ENCODE measurements around the gene DNAJB6.

The DNAJB6 gene

DNA sequence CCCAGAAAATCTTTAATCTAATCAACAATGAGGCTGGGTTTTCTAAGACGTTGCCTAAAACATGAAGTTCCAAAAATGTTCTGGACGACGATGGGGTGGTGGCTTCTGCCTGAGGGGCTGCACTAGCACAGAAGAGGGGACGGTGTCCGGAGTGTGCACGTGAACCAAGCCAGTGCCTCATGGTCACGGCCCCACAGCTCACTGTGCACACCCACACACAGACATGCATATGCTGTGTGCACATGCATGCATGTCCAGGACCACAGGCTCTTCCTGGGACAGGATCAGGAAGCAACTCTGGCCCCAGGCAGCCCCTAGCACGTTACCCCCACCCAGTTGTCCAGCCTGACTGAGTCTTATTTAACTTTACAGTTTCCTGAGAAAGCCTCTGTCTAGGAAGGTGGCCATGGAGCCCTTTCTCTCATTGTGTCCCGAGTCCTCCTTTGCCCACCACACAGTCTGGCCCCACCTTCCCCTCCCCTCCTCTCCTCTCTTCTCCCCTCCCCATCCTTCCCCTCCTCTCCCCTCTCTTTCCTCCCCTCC is 100.8 kb downstream of the DNAJB6 start:
- peak; percentile 89 for DNase-seq (ENCODE audit: low read depth)
- TF ChIP-seq MYC (IDR thresholded peaks at IDR 0.05; ENCODE audit: low read depth, low read length) (no peak), MAX (IDR thresholded peaks at IDR 0.05; ENCODE audit: low read depth, low read length) (peak; percentile 81)
- peak overlapping the region; percentile 60 for H3K4me3 ChIP-seq (ENCODE audit: low read depth, low read length)

DNA sequence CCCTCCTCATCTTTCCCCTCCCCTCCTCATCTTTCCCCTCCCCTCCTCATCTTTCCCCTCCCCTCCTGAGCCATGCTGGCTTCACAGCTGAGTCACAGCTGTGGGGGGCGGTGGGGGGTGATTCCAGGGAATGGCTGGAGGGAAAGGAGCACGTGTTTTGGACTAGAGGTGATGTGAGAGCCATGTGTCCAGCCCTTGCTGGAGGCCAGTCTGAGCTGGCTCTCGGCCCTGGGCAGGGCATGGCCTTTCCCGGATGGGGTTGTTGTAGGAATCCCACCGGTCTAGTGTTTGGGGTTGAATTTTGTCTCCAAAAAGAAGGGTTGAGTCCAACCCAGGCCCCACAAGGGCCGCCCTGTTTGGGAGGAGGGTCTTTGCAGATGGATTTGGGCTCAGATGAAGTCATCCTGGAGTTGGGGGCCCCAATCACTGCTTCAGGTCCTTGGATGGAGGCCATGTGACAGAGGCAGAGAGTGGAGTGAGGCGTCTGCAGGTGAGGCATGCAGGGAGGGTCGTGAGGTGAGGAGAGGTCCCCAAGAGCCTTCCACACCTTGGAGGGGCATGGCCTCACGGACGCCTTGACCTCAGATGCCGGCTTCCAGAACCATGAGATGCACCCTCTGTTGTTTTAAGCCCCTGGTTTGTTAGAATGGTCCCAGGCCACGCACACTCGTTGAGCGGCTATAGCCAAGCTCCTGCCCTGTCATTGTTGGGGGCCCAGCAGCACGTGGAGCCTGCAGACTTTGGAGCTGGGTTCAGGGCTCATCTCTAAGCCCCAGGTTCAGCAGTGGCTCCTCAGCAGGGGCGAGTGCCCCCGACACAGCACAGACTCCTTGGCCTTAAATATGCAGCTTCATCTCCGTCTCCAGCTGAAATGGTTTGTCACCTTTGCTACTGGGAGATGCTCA is 101.6 kb downstream of the DNAJB6 start:
- DNase-seq (ENCODE audit: low read depth) = peak; percentile 80
- no peak overlapping the region for H3K4me3 ChIP-seq (ENCODE audit: low read depth, low read length)
- peak; percentile 93 for TF ChIP-seq MAX (IDR thresholded peaks at IDR 0.05; ENCODE audit: low read depth, low read length)
- no peak for TF ChIP-seq MYC (IDR thresholded peaks at IDR 0.05; ENCODE audit: low read depth, low read length)
- TF ChIP-seq, protein P1, sequence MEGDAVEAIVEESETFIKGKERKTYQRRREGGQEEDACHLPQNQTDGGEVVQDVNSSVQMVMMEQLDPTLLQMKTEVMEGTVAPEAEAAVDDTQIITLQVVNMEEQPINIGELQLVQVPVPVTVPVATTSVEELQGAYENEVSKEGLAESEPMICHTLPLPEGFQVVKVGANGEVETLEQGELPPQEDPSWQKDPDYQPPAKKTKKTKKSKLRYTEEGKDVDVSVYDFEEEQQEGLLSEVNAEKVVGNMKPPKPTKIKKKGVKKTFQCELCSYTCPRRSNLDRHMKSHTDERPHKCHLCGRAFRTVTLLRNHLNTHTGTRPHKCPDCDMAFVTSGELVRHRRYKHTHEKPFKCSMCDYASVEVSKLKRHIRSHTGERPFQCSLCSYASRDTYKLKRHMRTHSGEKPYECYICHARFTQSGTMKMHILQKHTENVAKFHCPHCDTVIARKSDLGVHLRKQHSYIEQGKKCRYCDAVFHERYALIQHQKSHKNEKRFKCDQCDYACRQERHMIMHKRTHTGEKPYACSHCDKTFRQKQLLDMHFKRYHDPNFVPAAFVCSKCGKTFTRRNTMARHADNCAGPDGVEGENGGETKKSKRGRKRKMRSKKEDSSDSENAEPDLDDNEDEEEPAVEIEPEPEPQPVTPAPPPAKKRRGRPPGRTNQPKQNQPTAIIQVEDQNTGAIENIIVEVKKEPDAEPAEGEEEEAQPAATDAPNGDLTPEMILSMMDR (IDR thresholded peaks at IDR 0.05; ENCODE audit: low read depth, low read length) = no peak

DNA sequence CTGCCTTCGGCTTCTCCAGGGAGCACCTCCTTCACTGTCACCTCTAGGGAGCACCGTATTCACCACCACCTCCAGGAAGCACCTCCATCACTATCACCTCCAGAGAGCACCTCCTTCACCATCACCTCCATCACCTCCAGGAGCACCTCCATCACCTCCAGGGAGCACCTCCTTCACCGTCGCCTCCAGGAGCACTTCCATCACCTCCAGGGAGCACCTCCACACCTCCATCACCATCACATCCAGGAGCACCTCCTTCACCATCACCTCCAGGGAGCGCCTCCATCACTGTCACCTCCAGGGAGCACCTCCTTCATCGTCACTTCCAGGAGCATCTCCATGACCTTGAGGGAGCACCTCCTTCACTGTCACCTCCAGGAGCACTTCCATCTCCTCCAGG is 102.3 kb downstream of the DNAJB6 start:
- TF ChIP-seq POLR2A (IDR thresholded peaks at IDR 0.05; ENCODE audit: extremely low read depth, insufficient read length) (no peak), MAX (IDR thresholded peaks at IDR 0.05; ENCODE audit: low read depth, low read length) (no peak), MYC (IDR thresholded peaks at IDR 0.05; ENCODE audit: low read depth, low read length) (no peak)
- TF ChIP-seq, protein P1 (IDR thresholded peaks at IDR 0.05; ENCODE audit: low read depth, low read length) = no peak
- no peak overlapping the region for H3K4me3 ChIP-seq (ENCODE audit: low read depth, low read length)
- DNase-seq (ENCODE audit: low read depth) = no peak

- no peak for TF ChIP-seq MYC (IDR thresholded peaks at IDR 0.05; ENCODE audit: low read depth, low read length)
- TF ChIP-seq MAX (IDR thresholded peaks at IDR 0.05; ENCODE audit: low read depth, low read length) = no peak
- TF ChIP-seq, protein P1 (IDR thresholded peaks at IDR 0.05; ENCODE audit: low read depth, low read length) = no peak
- TF ChIP-seq POLR2A (IDR thresholded peaks at IDR 0.05; ENCODE audit: extremely low read depth, insufficient read length) = no peak
- H3K4me3 ChIP-seq (ENCODE audit: low read depth, low read length) = no peak overlapping the region
- no peak for DNase-seq (ENCODE audit: low read depth)
Measured at GRCh38 chr7:157439761-157440160, 103.0 kb downstream of the DNAJB6 start.

DNA sequence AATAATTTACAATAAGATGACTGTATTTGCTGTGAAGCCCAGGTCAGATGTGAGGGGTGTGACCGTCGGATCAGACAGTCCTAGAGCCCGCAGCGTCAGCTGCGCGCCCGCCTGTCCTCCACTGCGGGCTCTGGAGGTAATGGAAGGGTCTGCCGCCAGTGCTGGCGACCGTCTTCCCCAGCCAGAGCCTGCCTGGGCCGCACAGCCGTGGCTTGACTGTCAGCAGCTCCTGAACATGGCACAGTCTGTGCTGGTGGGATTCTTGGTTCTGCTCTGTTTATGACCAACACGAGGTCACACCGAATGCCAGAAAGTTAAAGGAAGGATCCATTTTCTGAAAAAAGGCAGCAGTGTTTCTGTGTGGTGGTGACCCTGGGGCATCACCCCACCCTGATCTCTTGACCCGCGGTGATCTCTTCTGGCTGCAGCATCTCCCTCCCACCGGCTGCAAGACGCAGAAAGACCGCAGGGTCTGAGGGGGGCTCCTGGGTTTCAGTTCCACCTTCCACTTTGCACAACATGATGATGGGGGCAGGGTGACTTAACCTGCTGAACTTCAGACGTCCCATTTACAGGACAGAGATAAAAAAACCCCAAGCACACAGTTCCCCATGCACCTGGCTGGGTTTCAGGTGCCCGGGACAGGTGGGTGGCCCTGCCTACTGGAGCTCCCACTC is 103.7 kb downstream of the DNAJB6 start:
- no peak for DNase-seq (ENCODE audit: low read depth)

More for the DNA sequence above, 103.7 kb downstream of the DNAJB6 start:
- no peak for TF ChIP-seq MYC (IDR thresholded peaks at IDR 0.05; ENCODE audit: low read depth, low read length)
- no peak for TF ChIP-seq POLR2A (IDR thresholded peaks at IDR 0.05; ENCODE audit: extremely low read depth, insufficient read length)
- no peak for TF ChIP-seq MAX (IDR thresholded peaks at IDR 0.05; ENCODE audit: low read depth, low read length)
- TF ChIP-seq, protein P1 (IDR thresholded peaks at IDR 0.05; ENCODE audit: low read depth, low read length) = no peak
- no peak overlapping the region for H3K4me3 ChIP-seq (ENCODE audit: low read depth, low read length)
